IgD-negative memory B cell (primary cell): ENCODE measurements around the gene SPATA12. TPM values are rescaled to one million over a fixed set of nuclear protein-coding genes. Genes with fewer than 3 reads are reported as not detected.

ENCODE experiments used
- H3K27ac Mint-ChIP-seq, 3 donors: one replicate each; pipeline ENCODE4 v1.8.0; 2020 to 2022; ENCODE audit warnings: mild to moderate bottlenecking in 3 of 3, mixed read lengths in 3 of 3, moderate library complexity in 1 of 3
- H3K27me3 Mint-ChIP-seq: one replicate; pipeline ENCODE4 v1.8.0; 2021; ENCODE audit warnings: mixed read lengths
- H3K36me3 Mint-ChIP-seq: one replicate; pipeline ENCODE4 v1.8.0; 2020; ENCODE audit warnings: mild to moderate bottlenecking, mixed read lengths
- H3K4me1 Mint-ChIP-seq, 3 donors: one replicate each; pipeline ENCODE4 v1.8.0; 2020 to 2022; ENCODE audit warnings: mixed read lengths in 3 of 3, mild to moderate bottlenecking in 1 of 3
- H3K4me3 Mint-ChIP-seq, 4 donors: one replicate each; pipeline ENCODE4 v1.8.0; 2020 to 2022; ENCODE audit warnings: mild to moderate bottlenecking in 4 of 4, mixed read lengths in 4 of 4, moderate library complexity in 3 of 4
- H3K9me3 Mint-ChIP-seq, 3 donors: one replicate each; pipeline ENCODE4 v1.8.0; 2020 to 2021; ENCODE audit warnings: mixed read lengths in 3 of 3, mild to moderate bottlenecking in 1 of 3
- polyA plus RNA-seq: library from polyadenylated mRNA; unstranded; fragments of 300-500 nt; fragmentation: Illumina TruSeq; gene quantifications from one replicate; pipeline ENCODE4 v1.2.3, GENCODE V29; 2021

The SPATA12 gene
- polyA plus RNA-seq, result not detected

- Mint-ChIP-seq H3K4me1 (peaks cover 0 to 2% (median 0%) of the 10 kb centered on the region in 3 donors), H3K36me3 (peaks cover 2% of the 10 kb centered on the region), H3K27ac (no peak within 1 kb of the TSS), H3K27me3 (peaks cover 30% of the 10 kb centered on the region), H3K4me3 (no peak within 1 kb of the TSS), H3K9me3 (peaks cover 0 to 2% (median 2%) of the 10 kb centered on the region in 3 donors)
Measured at GRCh38 chr3:57060089-57060821, at the start of gene SPATA12. SPATA12 (plus strand) TSS chr3:57060664; CDS start chr3:57073695, 13,031 bp downstream.

GRCh38 chr3:57011022-57011421, 49.4 kb upstream of the SPATA12 start:
- Mint-ChIP-seq H3K36me3 (no peaks in the 10 kb centered on the region), H3K9me3 (no peaks in the 10 kb centered on the region), H3K4me3 (no peak overlapping the region), H3K27ac (no peak overlapping the region), H3K4me1 (no peaks in the 10 kb centered on the region), H3K27me3 (no peaks in the 10 kb centered on the region)

- Mint-ChIP-seq H3K9me3 (no peaks in the 10 kb centered on the region), H3K4me1 (peaks cover 0 to 4% (median 2%) of the 10 kb centered on the region in 3 donors), H3K4me3 (no peak overlapping the region), H3K27ac (no peak overlapping the region), H3K36me3 (no peaks in the 10 kb centered on the region), H3K27me3 (no peaks in the 10 kb centered on the region)
Measured at GRCh38 chr3:57012847-57013246, 47.6 kb upstream of the SPATA12 start.

- H3K4me3 Mint-ChIP-seq, result no peak overlapping the region
Measured at GRCh38 chr3:57015350-57015729, 45.1 kb upstream of the SPATA12 start.

GRCh38 chr3:57015912-57016311, 44.6 kb upstream of the SPATA12 start:
- peaks cover 7 to 11% (median 11%) of the 10 kb centered on the region in 3 donors for H3K4me1 Mint-ChIP-seq
- no peak overlapping the region for H3K27ac Mint-ChIP-seq
- no peaks in the 10 kb centered on the region for H3K27me3 Mint-ChIP-seq
- H3K4me3 Mint-ChIP-seq, result no peak overlapping the region
- H3K9me3 Mint-ChIP-seq, result no peaks in the 10 kb centered on the region
- H3K36me3 Mint-ChIP-seq, result no peaks in the 10 kb centered on the region

More at GRCh38 chr3:57015350-57015729, 45.1 kb upstream of the SPATA12 start:
- Mint-ChIP-seq H3K9me3 (no peaks in the 10 kb centered on the region), H3K36me3 (no peaks in the 10 kb centered on the region), H3K4me1 (peaks cover 7 to 11% (median 11%) of the 10 kb centered on the region in 3 donors), H3K27me3 (no peaks in the 10 kb centered on the region), H3K27ac (no peak overlapping the region)

- H3K9me3 Mint-ChIP-seq, result no peaks in the 10 kb centered on the region
- H3K27me3 Mint-ChIP-seq, result no peaks in the 10 kb centered on the region
- no peak overlapping the region for H3K27ac Mint-ChIP-seq
- H3K4me1 Mint-ChIP-seq, result peaks cover 7 to 11% (median 11%) of the 10 kb centered on the region in 3 donors
- no peak overlapping the region for H3K4me3 Mint-ChIP-seq
- H3K36me3 Mint-ChIP-seq, result no peaks in the 10 kb centered on the region
Measured at GRCh38 chr3:57017459-57017845, 43.0 kb upstream of the SPATA12 start.

GRCh38 chr3:57018246-57018645, 42.2 kb upstream of the SPATA12 start:
- H3K36me3 Mint-ChIP-seq, result no peaks in the 10 kb centered on the region
- no peaks in the 10 kb centered on the region for H3K27me3 Mint-ChIP-seq
- peaks cover 7 to 11% (median 11%) of the 10 kb centered on the region in 3 donors for H3K4me1 Mint-ChIP-seq
- no peak overlapping the region for H3K27ac Mint-ChIP-seq
- H3K9me3 Mint-ChIP-seq, result no peaks in the 10 kb centered on the region
- no peak overlapping the region for H3K4me3 Mint-ChIP-seq

GRCh38 chr3:57019057-57019456, 41.4 kb upstream of the SPATA12 start:
- H3K27ac Mint-ChIP-seq, result peak overlapping the region in 1 of 3 donors; percentile 63
- peaks cover 3% of the 10 kb centered on the region for H3K27me3 Mint-ChIP-seq
- H3K9me3 Mint-ChIP-seq, result no peaks in the 10 kb centered on the region
- peaks cover 7 to 11% (median 11%) of the 10 kb centered on the region in 3 donors for H3K4me1 Mint-ChIP-seq
- peak overlapping the region in 1 of 4 donors; percentile 78 for H3K4me3 Mint-ChIP-seq
- H3K36me3 Mint-ChIP-seq, result no peaks in the 10 kb centered on the region

- H3K4me3 Mint-ChIP-seq, result no peak overlapping the region
- H3K27ac Mint-ChIP-seq, result no peak overlapping the region
- H3K36me3 Mint-ChIP-seq, result no peaks in the 10 kb centered on the region
- H3K9me3 Mint-ChIP-seq, result peaks cover 0 to 2% (median 0%) of the 10 kb centered on the region in 3 donors
- H3K27me3 Mint-ChIP-seq, result peaks cover 3% of the 10 kb centered on the region
- H3K4me1 Mint-ChIP-seq, result peaks cover 0 to 3% (median under 1%) of the 10 kb centered on the region in 3 donors
Measured at GRCh38 chr3:57025237-57025636, 35.2 kb upstream of the SPATA12 start.

- Mint-ChIP-seq H3K27ac (no peak overlapping the region), H3K9me3 (peaks cover 0 to 2% (median 0%) of the 10 kb centered on the region in 3 donors), H3K4me3 (no peak overlapping the region), H3K4me1 (peaks cover 2 to 12% (median 7%) of the 10 kb centered on the region in 3 donors), H3K27me3 (peaks cover 3% of the 10 kb centered on the region), H3K36me3 (no peaks in the 10 kb centered on the region)
Measured at GRCh38 chr3:57026944-57027343, 33.5 kb upstream of the SPATA12 start.

GRCh38 chr3:57029383-57029782, 31.1 kb upstream of the SPATA12 start:
- H3K27me3 Mint-ChIP-seq, result no peaks in the 10 kb centered on the region
- H3K9me3 Mint-ChIP-seq, result peaks cover 0 to 2% (median 0%) of the 10 kb centered on the region in 3 donors
- H3K4me3 Mint-ChIP-seq, result no peak overlapping the region
- H3K4me1 Mint-ChIP-seq, result peaks cover 2 to 14% (median 8%) of the 10 kb centered on the region in 3 donors
- H3K36me3 Mint-ChIP-seq, result peaks cover 1% of the 10 kb centered on the region
- no peak overlapping the region for H3K27ac Mint-ChIP-seq

- Mint-ChIP-seq H3K4me3 (no peak overlapping the region), H3K36me3 (peaks cover 1% of the 10 kb centered on the region), H3K27ac (no peak overlapping the region), H3K4me1 (peaks cover 2 to 14% (median 8%) of the 10 kb centered on the region in 3 donors), H3K27me3 (no peaks in the 10 kb centered on the region), H3K9me3 (peaks cover 0 to 2% (median 0%) of the 10 kb centered on the region in 3 donors)
Measured at GRCh38 chr3:57029924-57030323, 30.5 kb upstream of the SPATA12 start.

- peaks cover 2 to 14% (median 8%) of the 10 kb centered on the region in 3 donors for H3K4me1 Mint-ChIP-seq
- no peak overlapping the region for H3K27ac Mint-ChIP-seq
Measured at GRCh38 chr3:57030721-57031120, 29.7 kb upstream of the SPATA12 start.

GRCh38 chr3:57031631-57032541, 28.6 kb upstream of the SPATA12 start:
- no peak overlapping the region for H3K27ac Mint-ChIP-seq
- H3K9me3 Mint-ChIP-seq, result no peaks in the 10 kb centered on the region
- H3K36me3 Mint-ChIP-seq, result peaks cover 1% of the 10 kb centered on the region
- H3K4me1 Mint-ChIP-seq, result peaks cover 2 to 14% (median 8%) of the 10 kb centered on the region in 3 donors
- H3K4me3 Mint-ChIP-seq, result no peak overlapping the region
- H3K27me3 Mint-ChIP-seq, result no peaks in the 10 kb centered on the region

More at GRCh38 chr3:57030721-57031120, 29.7 kb upstream of the SPATA12 start:
- Mint-ChIP-seq H3K4me3 (no peak overlapping the region), H3K27me3 (no peaks in the 10 kb centered on the region), H3K36me3 (peaks cover 1% of the 10 kb centered on the region), H3K9me3 (no peaks in the 10 kb centered on the region)

GRCh38 chr3:57036952-57037351, 23.5 kb upstream of the SPATA12 start:
- H3K9me3 Mint-ChIP-seq, result no peaks in the 10 kb centered on the region
- peaks cover 0 to 5% (median under 1%) of the 10 kb centered on the region in 3 donors for H3K4me1 Mint-ChIP-seq
- H3K27ac Mint-ChIP-seq, result peak overlapping the region in 1 of 3 donors; percentile 46
- peaks cover 1% of the 10 kb centered on the region for H3K36me3 Mint-ChIP-seq
- peaks cover 12% of the 10 kb centered on the region for H3K27me3 Mint-ChIP-seq
- H3K4me3 Mint-ChIP-seq, result no peak overlapping the region
